WTC11 (cell line): ENCODE results near the gene SPTBN4. TPM values are rescaled to one million over a fixed set of nuclear protein-coding genes. Genes with fewer than 3 reads are reported as not detected.

Experiments used
- ATAC-seq: fragments of 200-7000 bp; cut with Tn5 transposase; 2 replicates; pipeline ENCODE4 v1.10.0; 2021; ENCODE audit warnings: mild to moderate bottlenecking, moderate library complexity
- CTCF ChIA-PET: fragments of 300-600 bp; sonication (Branson Sonifier 250); formaldehyde crosslinking; loops from one replicate; lab custom pipeline; 2021; ENCODE audit warnings: antibody characterized with exemption; lab: Charles Lee
- POLR2A ChIA-PET: fragments of 350-600 bp; sonication (Branson Sonifier 250); formaldehyde crosslinking; loops from one replicate; lab custom pipeline; 2021; ENCODE audit warnings: antibody characterized with exemption; lab: Charles Lee
- DNase-seq: peaks from one replicate; pipeline ENCODE4 v3.0.0; 2021; ENCODE audit warnings: low spot score
- H3K27ac Mint-ChIP-seq: 2 replicates; pipeline ENCODE4 v1.8.0; 2021; ENCODE audit warnings: mixed read lengths
- H3K27me3 Mint-ChIP-seq: 2 replicates; pipeline ENCODE4 v1.8.0; 2021; ENCODE audit warnings: low read depth, mild to moderate bottlenecking, moderate library complexity, mixed read lengths
- H3K36me3 Mint-ChIP-seq: 2 replicates; pipeline ENCODE4 v1.8.0; 2021; ENCODE audit warnings: mixed read lengths
- H3K4me1 Mint-ChIP-seq: 2 replicates; pipeline ENCODE4 v1.8.0; 2022; ENCODE audit warnings: mixed read lengths
- H3K4me3 Mint-ChIP-seq: 2 replicates; pipeline ENCODE4 v1.8.0; 2021; ENCODE audit warnings: mild to moderate bottlenecking, moderate library complexity, mixed read lengths
- H3K9me3 Mint-ChIP-seq: 2 replicates; pipeline ENCODE4 v1.8.0; 2021; ENCODE audit warnings: mixed read lengths
- CBFB ChIP-seq: sonication (generic); formaldehyde crosslinking; IDR thresholded peaks from 2 replicates; pipeline ENCODE4 v1.8.1; 2022; ENCODE audit warnings: mild to moderate bottlenecking, low read depth, missing genetic modification reagents
- CREM ChIP-seq: sonication (generic); formaldehyde crosslinking; IDR thresholded peaks from 2 replicates; pipeline ENCODE4 v1.8.1; 2022; ENCODE audit warnings: mild to moderate bottlenecking, missing genetic modification reagents, moderate library complexity
- FOXK1 ChIP-seq: sonication (generic); formaldehyde crosslinking; IDR thresholded peaks from 2 replicates; pipeline ENCODE4 v1.8.0; 2022; ENCODE audit warnings: mild to moderate bottlenecking, moderate library complexity, missing genetic modification reagents
- GABPB1 ChIP-seq: sonication (generic); formaldehyde crosslinking; IDR thresholded peaks from 2 replicates; pipeline ENCODE4 v1.8.1; 2023; ENCODE audit warnings: mild to moderate bottlenecking, missing genetic modification reagents
- HMGA2 ChIP-seq: fragments of 250-450 bp; sonication (Bioruptor Pico); IDR thresholded peaks from 2 replicates; pipeline ENCODE4 v1.4.0; 2021; ENCODE audit warnings: mild to moderate bottlenecking, moderate library complexity
- JUN ChIP-seq: sonication (generic); formaldehyde crosslinking; IDR thresholded peaks from 2 replicates; pipeline ENCODE4 v1.8.0; 2023; ENCODE audit warnings: mild to moderate bottlenecking, missing genetic modification reagents
- MYBL2 ChIP-seq: sonication (generic); formaldehyde crosslinking; IDR thresholded peaks from 2 replicates; pipeline ENCODE4 v1.8.1; 2023; ENCODE audit warnings: mild to moderate bottlenecking, moderate library complexity, missing genetic modification reagents
- RORB ChIP-seq: fragments of 250-450 bp; sonication (Bioruptor Pico); IDR thresholded peaks from 2 replicates; pipeline ENCODE4 v1.9.0; 2021; ENCODE audit warnings: mild to moderate bottlenecking
- SOX15 ChIP-seq: fragments of 250-450 bp; sonication (Bioruptor Pico); IDR thresholded peaks from 2 replicates; pipeline ENCODE4 v1.9.0; 2021; ENCODE audit warnings: mild to moderate bottlenecking
- TEAD4 ChIP-seq: sonication (generic); formaldehyde crosslinking; IDR thresholded peaks from 2 replicates; pipeline ENCODE4 v1.8.0; 2022; ENCODE audit warnings: mild to moderate bottlenecking, missing genetic modification reagents
- ZNF121 ChIP-seq: sonication (generic); formaldehyde crosslinking; IDR thresholded peaks from 2 replicates; pipeline ENCODE4 v1.8.0; 2023; ENCODE audit warnings: missing genetic modification reagents
- ZNF138 ChIP-seq: sonication (generic); formaldehyde crosslinking; conservative IDR thresholded peaks from 2 replicates; pipeline ENCODE4 v1.8.1; 2022; ENCODE audit warnings: mild to moderate bottlenecking, moderate library complexity, missing genetic modification reagents
- ZNF232 ChIP-seq: sonication (generic); formaldehyde crosslinking; IDR thresholded peaks from 2 replicates; pipeline ENCODE4 v1.8.0; 2022; ENCODE audit warnings: mild to moderate bottlenecking, missing genetic modification reagents
- ZNF396 ChIP-seq: fragments of 250-450 bp; sonication (Bioruptor Pico); IDR thresholded peaks from 2 replicates; pipeline ENCODE4 v1.8.0; 2021; ENCODE audit warnings: mild to moderate bottlenecking, moderate library complexity, borderline replicate concordance
- total RNA-seq: library from RNA; stranded (reverse); gene quantifications from 3 replicates; pipeline ENCODE4 v1.2.3, GENCODE V29; 2021
- TF ChIP-seq, protein P1 (sequence below): fragments of 250-450 bp; sonication (Bioruptor Pico); IDR thresholded peaks from 2 replicates; pipeline ENCODE4 v2.1.2; 2022; ENCODE audit warnings: mild to moderate bottlenecking, moderate library complexity
- TF ChIP-seq, protein P2 (sequence below): sonication (generic); formaldehyde crosslinking; IDR thresholded peaks from 2 replicates; pipeline ENCODE4 v1.8.1; 2022; ENCODE audit warnings: low read depth, mild to moderate bottlenecking, moderate library complexity, missing genetic modification reagents, borderline replicate concordance
- TF ChIP-seq, protein P3 (sequence below): fragments of 200-600 bp; IDR thresholded peaks from 2 replicates; pipeline ENCODE4 v1.8.0; 2022; ENCODE audit warnings: antibody characterized with exemption
- TF ChIP-seq, protein P4 (sequence below): sonication (generic); formaldehyde crosslinking; IDR thresholded peaks from 2 replicates; pipeline ENCODE4 v1.8.1; 2023; ENCODE audit warnings: mild to moderate bottlenecking, missing genetic modification reagents
- TF ChIP-seq, protein P5 (sequence below): sonication (generic); formaldehyde crosslinking; IDR thresholded peaks from 2 replicates; pipeline ENCODE4 v1.8.0; 2023; ENCODE audit warnings: mild to moderate bottlenecking, missing genetic modification reagents
- TF ChIP-seq, protein P6 (sequence below): fragments of 250-450 bp; sonication (Bioruptor Pico); IDR thresholded peaks from 2 replicates; pipeline ENCODE4 v1.9.0; 2021; ENCODE audit warnings: mild to moderate bottlenecking, borderline replicate concordance

The SPTBN4 gene
- total RNA-seq, 1 experiment from 2014 or later: 2.8 TPM

DNA sequence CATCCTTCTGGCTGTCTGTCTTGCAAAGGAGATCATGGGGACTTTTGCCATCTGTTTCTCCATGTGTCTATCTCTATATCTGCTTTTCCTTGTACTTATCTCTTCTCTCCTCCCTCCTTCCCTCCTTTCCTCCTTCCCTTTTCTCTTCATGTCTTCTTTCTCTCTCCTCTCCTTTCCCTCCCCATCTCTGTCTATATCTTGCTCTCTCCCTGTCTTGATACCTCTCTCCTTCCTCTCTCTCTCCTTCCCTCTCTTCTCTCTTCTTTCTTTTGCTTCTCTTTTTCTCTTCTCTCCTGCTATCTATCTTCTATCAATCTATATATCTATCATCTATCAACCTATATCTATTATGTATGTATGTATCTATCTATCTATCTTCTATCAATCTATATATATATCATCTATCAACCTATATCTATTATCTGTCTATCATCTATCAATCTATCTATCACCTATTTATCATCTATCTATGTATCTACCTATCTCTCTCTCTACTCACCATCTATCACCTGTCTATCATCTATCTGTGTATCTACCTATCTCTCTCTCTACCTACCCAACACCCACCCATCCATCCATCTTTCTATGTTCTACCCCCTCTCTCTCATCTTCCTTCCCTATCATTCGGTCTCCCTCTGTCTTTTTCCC, 27.5 kb downstream of the SPTBN4 start:
- H3K27me3 Mint-ChIP-seq: peaks cover 48% of the 10 kb centered on the region

DNA sequence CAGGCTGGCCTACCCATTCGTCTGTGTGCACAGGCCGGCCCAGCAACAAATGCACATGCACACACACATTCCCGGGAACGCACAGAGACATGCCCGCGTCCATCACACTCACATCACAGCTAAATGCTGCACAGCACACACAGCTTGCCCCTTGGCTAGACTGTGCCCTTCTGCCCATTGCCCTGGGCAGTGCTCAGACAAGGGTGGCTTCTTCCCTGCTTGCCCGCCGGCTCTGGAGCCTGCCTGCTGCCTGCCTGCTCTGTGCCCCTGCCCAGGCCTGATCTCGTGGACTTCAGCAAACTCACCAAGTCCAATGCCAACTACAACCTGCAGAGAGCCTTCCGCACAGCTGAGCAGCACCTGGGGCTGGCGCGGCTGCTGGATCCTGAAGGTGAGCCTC, 30.4 kb downstream of the SPTBN4 start:
- H3K4me3 Mint-ChIP-seq: no peak overlapping the region
- TF ChIP-seq JUN (CRISPR knock-in tag) (no peak), CBFB (CRISPR knock-in tag) (no peak), TEAD4 (CRISPR knock-in tag) (no peak), RORB (CRISPR knock-in tag) (no peak), ZNF138 (no peak), ZNF396 (CRISPR knock-in tag) (no peak), ZNF121 (CRISPR knock-in tag) (no peak), CREM (CRISPR knock-in tag) (no peak)
- TF ChIP-seq, protein P1, sequence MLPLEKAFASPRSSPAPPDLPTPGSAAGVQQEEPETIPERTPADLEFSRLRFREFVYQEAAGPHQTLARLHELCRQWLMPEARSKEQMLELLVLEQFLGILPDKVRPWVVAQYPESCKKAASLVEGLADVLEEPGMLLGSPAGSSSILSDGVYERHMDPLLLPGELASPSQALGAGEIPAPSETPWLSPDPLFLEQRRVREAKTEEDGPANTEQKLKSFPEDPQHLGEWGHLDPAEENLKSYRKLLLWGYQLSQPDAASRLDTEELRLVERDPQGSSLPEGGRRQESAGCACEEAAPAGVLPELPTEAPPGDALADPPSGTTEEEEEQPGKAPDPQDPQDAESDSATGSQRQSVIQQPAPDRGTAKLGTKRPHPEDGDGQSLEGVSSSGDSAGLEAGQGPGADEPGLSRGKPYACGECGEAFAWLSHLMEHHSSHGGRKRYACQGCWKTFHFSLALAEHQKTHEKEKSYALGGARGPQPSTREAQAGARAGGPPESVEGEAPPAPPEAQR (CRISPR knock-in tag): no peak
- TF ChIP-seq, protein P2, sequence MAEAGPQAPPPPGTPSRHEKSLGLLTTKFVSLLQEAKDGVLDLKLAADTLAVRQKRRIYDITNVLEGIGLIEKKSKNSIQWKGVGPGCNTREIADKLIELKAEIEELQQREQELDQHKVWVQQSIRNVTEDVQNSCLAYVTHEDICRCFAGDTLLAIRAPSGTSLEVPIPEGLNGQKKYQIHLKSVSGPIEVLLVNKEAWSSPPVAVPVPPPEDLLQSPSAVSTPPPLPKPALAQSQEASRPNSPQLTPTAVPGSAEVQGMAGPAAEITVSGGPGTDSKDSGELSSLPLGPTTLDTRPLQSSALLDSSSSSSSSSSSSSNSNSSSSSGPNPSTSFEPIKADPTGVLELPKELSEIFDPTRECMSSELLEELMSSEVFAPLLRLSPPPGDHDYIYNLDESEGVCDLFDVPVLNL (CRISPR knock-in tag): no peak
- TF ChIP-seq, protein P3, sequence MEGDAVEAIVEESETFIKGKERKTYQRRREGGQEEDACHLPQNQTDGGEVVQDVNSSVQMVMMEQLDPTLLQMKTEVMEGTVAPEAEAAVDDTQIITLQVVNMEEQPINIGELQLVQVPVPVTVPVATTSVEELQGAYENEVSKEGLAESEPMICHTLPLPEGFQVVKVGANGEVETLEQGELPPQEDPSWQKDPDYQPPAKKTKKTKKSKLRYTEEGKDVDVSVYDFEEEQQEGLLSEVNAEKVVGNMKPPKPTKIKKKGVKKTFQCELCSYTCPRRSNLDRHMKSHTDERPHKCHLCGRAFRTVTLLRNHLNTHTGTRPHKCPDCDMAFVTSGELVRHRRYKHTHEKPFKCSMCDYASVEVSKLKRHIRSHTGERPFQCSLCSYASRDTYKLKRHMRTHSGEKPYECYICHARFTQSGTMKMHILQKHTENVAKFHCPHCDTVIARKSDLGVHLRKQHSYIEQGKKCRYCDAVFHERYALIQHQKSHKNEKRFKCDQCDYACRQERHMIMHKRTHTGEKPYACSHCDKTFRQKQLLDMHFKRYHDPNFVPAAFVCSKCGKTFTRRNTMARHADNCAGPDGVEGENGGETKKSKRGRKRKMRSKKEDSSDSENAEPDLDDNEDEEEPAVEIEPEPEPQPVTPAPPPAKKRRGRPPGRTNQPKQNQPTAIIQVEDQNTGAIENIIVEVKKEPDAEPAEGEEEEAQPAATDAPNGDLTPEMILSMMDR: no peak
- H3K27me3 Mint-ChIP-seq: peaks cover 44% of the 10 kb centered on the region
- DNase-seq (no peak), ATAC-seq (no peak)
- H3K9me3 Mint-ChIP-seq: peaks cover 3% of the 10 kb centered on the region
- ChIA-PET CTCF (interaction anchor here (0.7 to 1.4 kb wide), 2 partner anchors 9 kb away, joined by 4 to 6 read pairs; no protein-coding TSS in a partner anchor), POLR2A (no interaction called here)
- no peaks in the 10 kb centered on the region for H3K36me3 Mint-ChIP-seq
- no peaks in the 10 kb centered on the region for H3K4me1 Mint-ChIP-seq
- H3K27ac Mint-ChIP-seq: no peak overlapping the region

More for the DNA sequence above, 27.5 kb downstream of the SPTBN4 start:
- TF ChIP-seq ZNF232 (CRISPR knock-in tag): no peak
- no peak for TF ChIP-seq SOX15 (CRISPR knock-in tag)
- no peak for TF ChIP-seq HMGA2
- TF ChIP-seq, protein P4, sequence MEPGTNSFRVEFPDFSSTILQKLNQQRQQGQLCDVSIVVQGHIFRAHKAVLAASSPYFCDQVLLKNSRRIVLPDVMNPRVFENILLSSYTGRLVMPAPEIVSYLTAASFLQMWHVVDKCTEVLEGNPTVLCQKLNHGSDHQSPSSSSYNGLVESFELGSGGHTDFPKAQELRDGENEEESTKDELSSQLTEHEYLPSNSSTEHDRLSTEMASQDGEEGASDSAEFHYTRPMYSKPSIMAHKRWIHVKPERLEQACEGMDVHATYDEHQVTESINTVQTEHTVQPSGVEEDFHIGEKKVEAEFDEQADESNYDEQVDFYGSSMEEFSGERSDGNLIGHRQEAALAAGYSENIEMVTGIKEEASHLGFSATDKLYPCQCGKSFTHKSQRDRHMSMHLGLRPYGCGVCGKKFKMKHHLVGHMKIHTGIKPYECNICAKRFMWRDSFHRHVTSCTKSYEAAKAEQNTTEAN: no peak
- no peak for TF ChIP-seq ZNF138
- TF ChIP-seq MYBL2 (CRISPR knock-in tag): no peak
- TF ChIP-seq GABPB1 (CRISPR knock-in tag): no peak
- ATAC-seq (no peak), DNase-seq (no peak)
- Mint-ChIP-seq H3K27ac (no peak overlapping the region), H3K4me3 (no peak overlapping the region), H3K4me1 (no peaks in the 10 kb centered on the region), H3K36me3 (no peaks in the 10 kb centered on the region), H3K9me3 (peaks cover 19% of the 10 kb centered on the region)
- POLR2A ChIA-PET: no interaction called here
- CTCF ChIA-PET: no interaction called here

DNA sequence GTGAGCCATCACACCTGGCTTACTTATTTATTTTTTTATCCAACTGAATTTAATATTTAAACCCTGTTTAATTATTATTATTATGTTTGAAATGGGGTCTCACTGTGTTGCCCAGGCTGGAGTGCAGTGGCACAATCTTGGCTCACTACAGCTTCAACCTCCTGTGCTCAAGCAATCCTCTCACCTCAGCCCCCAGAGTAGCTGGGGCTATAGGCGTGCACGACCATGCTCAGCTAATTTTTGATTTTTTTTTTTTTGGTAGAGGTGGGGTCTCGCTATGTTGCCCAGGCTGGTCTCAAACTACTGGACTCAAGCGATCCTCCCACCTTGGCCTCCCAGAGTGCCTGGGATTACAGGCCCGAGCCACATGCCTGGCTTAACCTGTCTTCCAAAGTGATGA, 32.5 kb downstream of the SPTBN4 start:
- ChIA-PET POLR2A (interaction anchor here (0.6 kb wide), 1 partner anchor 9 kb away, joined by 3 read pairs; no protein-coding TSS in a partner anchor), CTCF (interaction anchor here (1.4 to 2.0 kb wide), 3 partner anchors 12 to 24 kb away, joined by 6 to 8 read pairs (median 6); no protein-coding TSS in a partner anchor)
- Mint-ChIP-seq H3K9me3 (no peaks in the 10 kb centered on the region), H3K27ac (no peak overlapping the region), H3K36me3 (no peaks in the 10 kb centered on the region), H3K4me3 (no peak overlapping the region), H3K4me1 (no peaks in the 10 kb centered on the region), H3K27me3 (peaks cover 45% of the 10 kb centered on the region)
- ATAC-seq: no peak
- DNase-seq: no peak
- TF ChIP-seq, protein P5, sequence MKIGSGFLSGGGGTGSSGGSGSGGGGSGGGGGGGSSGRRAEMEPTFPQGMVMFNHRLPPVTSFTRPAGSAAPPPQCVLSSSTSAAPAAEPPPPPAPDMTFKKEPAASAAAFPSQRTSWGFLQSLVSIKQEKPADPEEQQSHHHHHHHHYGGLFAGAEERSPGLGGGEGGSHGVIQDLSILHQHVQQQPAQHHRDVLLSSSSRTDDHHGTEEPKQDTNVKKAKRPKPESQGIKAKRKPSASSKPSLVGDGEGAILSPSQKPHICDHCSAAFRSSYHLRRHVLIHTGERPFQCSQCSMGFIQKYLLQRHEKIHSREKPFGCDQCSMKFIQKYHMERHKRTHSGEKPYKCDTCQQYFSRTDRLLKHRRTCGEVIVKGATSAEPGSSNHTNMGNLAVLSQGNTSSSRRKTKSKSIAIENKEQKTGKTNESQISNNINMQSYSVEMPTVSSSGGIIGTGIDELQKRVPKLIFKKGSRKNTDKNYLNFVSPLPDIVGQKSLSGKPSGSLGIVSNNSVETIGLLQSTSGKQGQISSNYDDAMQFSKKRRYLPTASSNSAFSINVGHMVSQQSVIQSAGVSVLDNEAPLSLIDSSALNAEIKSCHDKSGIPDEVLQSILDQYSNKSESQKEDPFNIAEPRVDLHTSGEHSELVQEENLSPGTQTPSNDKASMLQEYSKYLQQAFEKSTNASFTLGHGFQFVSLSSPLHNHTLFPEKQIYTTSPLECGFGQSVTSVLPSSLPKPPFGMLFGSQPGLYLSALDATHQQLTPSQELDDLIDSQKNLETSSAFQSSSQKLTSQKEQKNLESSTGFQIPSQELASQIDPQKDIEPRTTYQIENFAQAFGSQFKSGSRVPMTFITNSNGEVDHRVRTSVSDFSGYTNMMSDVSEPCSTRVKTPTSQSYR (CRISPR knock-in tag): no peak
- TF ChIP-seq MYBL2 (CRISPR knock-in tag) (no peak), FOXK1 (CRISPR knock-in tag) (no peak)
- TF ChIP-seq, protein P6, sequence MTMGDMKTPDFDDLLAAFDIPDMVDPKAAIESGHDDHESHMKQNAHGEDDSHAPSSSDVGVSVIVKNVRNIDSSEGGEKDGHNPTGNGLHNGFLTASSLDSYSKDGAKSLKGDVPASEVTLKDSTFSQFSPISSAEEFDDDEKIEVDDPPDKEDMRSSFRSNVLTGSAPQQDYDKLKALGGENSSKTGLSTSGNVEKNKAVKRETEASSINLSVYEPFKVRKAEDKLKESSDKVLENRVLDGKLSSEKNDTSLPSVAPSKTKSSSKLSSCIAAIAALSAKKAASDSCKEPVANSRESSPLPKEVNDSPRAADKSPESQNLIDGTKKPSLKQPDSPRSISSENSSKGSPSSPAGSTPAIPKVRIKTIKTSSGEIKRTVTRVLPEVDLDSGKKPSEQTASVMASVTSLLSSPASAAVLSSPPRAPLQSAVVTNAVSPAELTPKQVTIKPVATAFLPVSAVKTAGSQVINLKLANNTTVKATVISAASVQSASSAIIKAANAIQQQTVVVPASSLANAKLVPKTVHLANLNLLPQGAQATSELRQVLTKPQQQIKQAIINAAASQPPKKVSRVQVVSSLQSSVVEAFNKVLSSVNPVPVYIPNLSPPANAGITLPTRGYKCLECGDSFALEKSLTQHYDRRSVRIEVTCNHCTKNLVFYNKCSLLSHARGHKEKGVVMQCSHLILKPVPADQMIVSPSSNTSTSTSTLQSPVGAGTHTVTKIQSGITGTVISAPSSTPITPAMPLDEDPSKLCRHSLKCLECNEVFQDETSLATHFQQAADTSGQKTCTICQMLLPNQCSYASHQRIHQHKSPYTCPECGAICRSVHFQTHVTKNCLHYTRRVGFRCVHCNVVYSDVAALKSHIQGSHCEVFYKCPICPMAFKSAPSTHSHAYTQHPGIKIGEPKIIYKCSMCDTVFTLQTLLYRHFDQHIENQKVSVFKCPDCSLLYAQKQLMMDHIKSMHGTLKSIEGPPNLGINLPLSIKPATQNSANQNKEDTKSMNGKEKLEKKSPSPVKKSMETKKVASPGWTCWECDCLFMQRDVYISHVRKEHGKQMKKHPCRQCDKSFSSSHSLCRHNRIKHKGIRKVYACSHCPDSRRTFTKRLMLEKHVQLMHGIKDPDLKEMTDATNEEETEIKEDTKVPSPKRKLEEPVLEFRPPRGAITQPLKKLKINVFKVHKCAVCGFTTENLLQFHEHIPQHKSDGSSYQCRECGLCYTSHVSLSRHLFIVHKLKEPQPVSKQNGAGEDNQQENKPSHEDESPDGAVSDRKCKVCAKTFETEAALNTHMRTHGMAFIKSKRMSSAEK: no peak
